ENCODE data around the gene PHC2. TPM values are rescaled to one million over a fixed set of nuclear protein-coding genes. Genes with fewer than 3 reads are reported as not detected.

PHC2 gene
- total and polyA plus RNA-seq, 2 of the 13 experiments (the other 11 are each of a cell fraction or from before 2014, with no cell fraction given), result 52.5 to 84.9 TPM

DNA sequence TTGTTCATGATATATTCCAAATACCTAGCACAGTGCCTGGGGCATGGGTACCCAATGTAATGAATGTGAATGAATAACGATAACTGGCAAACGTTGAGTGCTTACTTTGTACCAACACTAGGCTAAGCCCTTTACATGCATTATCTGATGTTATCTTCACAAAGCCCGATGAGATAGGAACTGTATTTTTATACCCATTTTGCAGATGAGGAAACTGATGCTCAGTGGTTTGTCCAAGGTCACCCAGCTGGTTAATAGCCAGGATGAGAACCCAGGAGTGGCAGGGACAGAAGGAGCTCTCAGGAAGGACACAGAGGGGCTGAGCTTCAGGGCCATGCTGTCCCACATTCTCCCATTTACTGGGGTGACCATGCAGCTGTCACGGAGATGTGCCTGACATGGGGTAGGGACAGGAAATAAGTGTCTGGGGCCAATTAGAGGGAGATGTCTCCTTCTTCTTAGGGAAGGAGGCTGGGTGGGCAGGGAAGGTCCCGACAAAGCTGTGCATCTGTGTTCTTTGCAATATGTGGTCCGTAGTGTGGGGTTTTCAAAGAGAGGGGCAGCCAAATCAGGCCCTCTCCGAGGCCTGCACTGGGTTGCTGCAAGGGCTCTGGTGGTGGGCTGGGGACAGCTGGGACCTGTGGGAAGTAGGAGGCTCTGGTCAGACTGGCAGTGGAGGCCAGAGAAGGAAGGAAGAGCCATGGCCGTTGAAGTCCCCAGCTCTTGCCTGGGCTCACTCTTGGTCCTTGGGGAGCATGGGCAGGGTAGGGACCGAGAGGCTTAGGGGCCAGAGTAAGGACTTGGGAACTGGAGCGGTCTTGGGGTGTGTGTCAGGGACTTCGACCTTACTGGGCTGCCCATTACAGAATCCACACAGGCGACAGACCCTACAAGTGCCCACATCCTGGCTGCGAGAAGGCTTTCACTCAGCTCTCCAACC is 136.6 kb downstream of the PHC2 start (continued):
- no peak for TF ChIP-seq ZFP36 (IDR thresholded peaks at IDR 0.05; ENCODE audit: borderline replicate concordance, low read depth, low read length, partially characterized antibody)

GRCh38 chr1:33292726-33293340 is 138.1 kb downstream of the PHC2 start:
- H3K27me3 ChIP-seq (ENCODE audit: control insufficient read depth in 1 of 2, insufficient read depth in 2 of 2, low read length in 2 of 2), result no peaks in the 10 kb centered on the region
- no peak overlapping the region for H3K9ac ChIP-seq (ENCODE audit: insufficient read depth, low read depth, low read length)
- H3K79me2 ChIP-seq (ENCODE audit: insufficient read depth, low read length), result no peaks in the 10 kb centered on the region
- BruUV-seq (replicated peaks), result no TSS peak
- intact Hi-C loops (cut with micrococcal nuclease; ENCODE audit: unreplicated experiment), result no loop called here
- H2AFZ ChIP-seq (ENCODE audit: low read length), result no peak overlapping the region
- POLR2A ChIA-PET, result no interaction called here
- no peaks in the 10 kb centered on the region for H4K20me1 ChIP-seq (ENCODE audit: insufficient read depth, low read length)
- CTCF ChIA-PET (ENCODE audit: low intra/inter-chr PET ratio, low total read pairs), result no interaction called here
- no peaks in the 10 kb centered on the region for H3K9me3 ChIP-seq (ENCODE audit: low read length)
- H3K36me3 ChIP-seq (replicated peaks in 1 of 2; ENCODE audit: control insufficient read depth in 1 of 2, insufficient read depth in 2 of 2, low read length in 2 of 2), result peaks cover 14 to 42% of the 10 kb centered on the region in 2 experiments
- H3K4me3 ChIP-seq (replicated peaks in 1 of 3; ENCODE audit: insufficient read depth in 1 of 3, low read depth in 2 of 3, low read length in 3 of 3), result no peak overlapping the region
- no peak overlapping the region for H3K27ac ChIP-seq (ENCODE audit: extremely low read length, insufficient read depth, low read length)
- no peak for ATAC-seq
- no peak overlapping the region for H3K4me2 ChIP-seq (ENCODE audit: low read depth, low read length)
- no peak for DNase-seq (ENCODE audit: low spot score)
- 90% methylated on average over 11 of the region's 13 CpGs for WGBS (ENCODE audit: low lambda C conversion rate)
- FAIRE-seq, result no peak
- H3K4me1 ChIP-seq (ENCODE audit: insufficient read depth, low read length), result no peaks in the 10 kb centered on the region
- in situ Hi-C loops (cut with HindIII; ENCODE audit: extremely low pct_ligation_motif_present, low pct_unique_long_range_greater_than_20kb), result no loop called here
- no peak for TF ChIP-seq ZNF234 (CRISPR knock-in tag; conservative IDR thresholded peaks at IDR 0.05)
- no peak for TF ChIP-seq ZC3H13 (CRISPR knock-in tag; IDR thresholded peaks at IDR 0.05)
- no peak for TF ChIP-seq NR0B2 (CRISPR knock-in tag; IDR thresholded peaks at IDR 0.05)
- TF ChIP-seq MTA3 (CRISPR knock-in tag; IDR thresholded peaks at IDR 0.05), result no peak
- no peak for TF ChIP-seq ZNF414 (CRISPR knock-in tag; IDR thresholded peaks at IDR 0.05)
- no peak for TF ChIP-seq TOE1 (CRISPR knock-in tag; IDR thresholded peaks at IDR 0.05)
- TF ChIP-seq GPN1 (CRISPR knock-in tag; IDR thresholded peaks at IDR 0.05; ENCODE audit: borderline replicate concordance), result no peak
- TF ChIP-seq SIN3B (IDR thresholded peaks at IDR 0.05; ENCODE audit: low read length), result no peak
- no peak for TF ChIP-seq TAF15 (IDR thresholded peaks at IDR 0.05; ENCODE audit: low read depth, low read length, poor library complexity, severe bottlenecking)
- TF ChIP-seq, protein P1, sequence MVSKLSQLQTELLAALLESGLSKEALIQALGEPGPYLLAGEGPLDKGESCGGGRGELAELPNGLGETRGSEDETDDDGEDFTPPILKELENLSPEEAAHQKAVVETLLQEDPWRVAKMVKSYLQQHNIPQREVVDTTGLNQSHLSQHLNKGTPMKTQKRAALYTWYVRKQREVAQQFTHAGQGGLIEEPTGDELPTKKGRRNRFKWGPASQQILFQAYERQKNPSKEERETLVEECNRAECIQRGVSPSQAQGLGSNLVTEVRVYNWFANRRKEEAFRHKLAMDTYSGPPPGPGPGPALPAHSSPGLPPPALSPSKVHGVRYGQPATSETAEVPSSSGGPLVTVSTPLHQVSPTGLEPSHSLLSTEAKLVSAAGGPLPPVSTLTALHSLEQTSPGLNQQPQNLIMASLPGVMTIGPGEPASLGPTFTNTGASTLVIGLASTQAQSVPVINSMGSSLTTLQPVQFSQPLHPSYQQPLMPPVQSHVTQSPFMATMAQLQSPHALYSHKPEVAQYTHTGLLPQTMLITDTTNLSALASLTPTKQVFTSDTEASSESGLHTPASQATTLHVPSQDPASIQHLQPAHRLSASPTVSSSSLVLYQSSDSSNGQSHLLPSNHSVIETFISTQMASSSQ (IDR thresholded peaks at IDR 0.05; ENCODE audit: low read depth), result no peak
- TF ChIP-seq, protein P1 (CRISPR knock-in tag; IDR thresholded peaks at IDR 0.05; ENCODE audit: borderline replicate concordance), result no peak
- TF ChIP-seq BCLAF1 (IDR thresholded peaks at IDR 0.05), result no peak

All from HepG2 (cell line).